Bronchial epithelial cell (primary cell): Measurements from ENCODE around the gene RBBP8NL. TPM values are rescaled to one million over a fixed set of nuclear protein-coding genes. Genes with fewer than 3 reads are reported as not detected.

ENCODE experiments used
- DNase-seq: peaks from one replicate; pipeline ENCODE4 v3.0.0-alpha.2; 2010; ENCODE audit warnings: low read depth
- FAIRE-seq: peaks from 2 replicates; lab custom pipeline; 2011; peaks lifted over from hg19 to GRCh38; lab: Jason Lieb, UNC
- H3K27me3 ChIP-seq: 2 replicates; pipeline ENCODE4 v1.5.1; 2011; ENCODE audit warnings: low read length; ENCODE audit not compliant: control insufficient read depth, insufficient read depth
- H3K36me3 ChIP-seq: 2 replicates; pipeline ENCODE4 v1.5.1; 2011; ENCODE audit warnings: low read length; ENCODE audit not compliant: control insufficient read depth, insufficient read depth
- H3K4me3 ChIP-seq: 2 replicates; pipeline ENCODE4 v1.5.1; 2011; ENCODE audit warnings: mild to moderate bottlenecking, low read depth, low read length, control low read depth
- CTCF ChIP-seq: IDR thresholded peaks from 2 replicates; pipeline ENCODE4 v1.5.1; 2011; ENCODE audit warnings: mild to moderate bottlenecking, moderate library complexity, low read length, control low read depth, inconsistent platforms; ENCODE audit not compliant: insufficient read depth, severe bottlenecking
- total RNA-seq: library from RNA; depleted of rRNA; stranded (reverse); fragments of >200 nt; gene quantifications from 2 replicates; pipeline ENCODE4 v1.2.1, GENCODE V29; 2014

Gene RBBP8NL
- total RNA-seq, 1 donor from 2014 or later = under 0.01 TPM

DNA sequence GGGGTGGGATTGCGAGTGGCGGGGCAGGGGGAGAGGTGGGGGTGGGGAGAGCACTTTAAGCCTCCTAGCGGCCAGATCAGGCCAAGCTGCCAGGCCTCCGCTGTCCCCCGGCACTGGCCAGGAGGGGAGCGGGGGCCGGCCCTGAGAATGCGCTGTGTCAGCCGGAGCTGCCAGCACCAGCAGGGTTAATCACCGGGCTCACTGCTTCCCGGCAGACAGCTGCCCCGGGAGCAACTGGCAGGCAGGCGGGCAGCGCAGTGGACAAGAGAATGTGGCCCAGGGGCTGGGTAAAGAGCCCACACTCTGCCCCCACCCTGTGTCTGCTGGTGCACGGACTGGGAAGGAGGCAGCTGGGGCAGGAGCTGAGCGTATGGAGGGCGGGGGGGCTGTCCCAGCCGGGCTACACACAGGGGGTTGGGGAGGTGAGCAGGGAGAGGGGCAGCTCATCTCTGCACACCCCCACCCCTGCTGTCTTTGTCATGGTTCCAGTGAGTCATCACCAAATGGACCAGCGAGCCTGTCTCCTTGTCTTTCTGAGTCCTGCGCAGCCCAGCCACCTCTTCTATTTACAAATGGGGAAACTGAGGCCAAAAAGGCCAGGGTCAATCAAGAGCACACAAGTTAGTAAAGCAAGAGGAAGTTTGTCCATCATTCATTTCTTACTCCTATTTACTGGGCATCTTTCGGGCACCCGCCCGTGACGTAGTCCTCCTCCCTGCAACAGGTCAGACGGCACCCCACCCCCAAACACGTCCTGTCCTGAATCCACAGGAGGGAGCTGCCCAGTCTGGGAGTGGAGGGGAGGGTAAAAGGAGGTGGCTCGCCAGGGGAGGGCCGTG, 58.1 kb downstream of the RBBP8NL start:
- H3K27me3 ChIP-seq = no peaks in the 10 kb centered on the region
- peak; percentile 34 for TF ChIP-seq CTCF
- H3K4me3 ChIP-seq = peak overlapping the region; percentile 18
- FAIRE-seq = no peak
- peaks cover 7% of the 10 kb centered on the region for H3K36me3 ChIP-seq
- peak; percentile 57 for DNase-seq

- Histone ChIP-seq H3K36me3 (peaks cover 10% of the 10 kb centered on the region), H3K4me3 (peak overlapping the region; percentile 18), H3K27me3 (no peaks in the 10 kb centered on the region)
- FAIRE-seq = no peak
- TF ChIP-seq CTCF = no peak
- no peak for DNase-seq
Measured at GRCh38 chr20:62368392-62368975, 58.9 kb downstream of the RBBP8NL start.

DNA sequence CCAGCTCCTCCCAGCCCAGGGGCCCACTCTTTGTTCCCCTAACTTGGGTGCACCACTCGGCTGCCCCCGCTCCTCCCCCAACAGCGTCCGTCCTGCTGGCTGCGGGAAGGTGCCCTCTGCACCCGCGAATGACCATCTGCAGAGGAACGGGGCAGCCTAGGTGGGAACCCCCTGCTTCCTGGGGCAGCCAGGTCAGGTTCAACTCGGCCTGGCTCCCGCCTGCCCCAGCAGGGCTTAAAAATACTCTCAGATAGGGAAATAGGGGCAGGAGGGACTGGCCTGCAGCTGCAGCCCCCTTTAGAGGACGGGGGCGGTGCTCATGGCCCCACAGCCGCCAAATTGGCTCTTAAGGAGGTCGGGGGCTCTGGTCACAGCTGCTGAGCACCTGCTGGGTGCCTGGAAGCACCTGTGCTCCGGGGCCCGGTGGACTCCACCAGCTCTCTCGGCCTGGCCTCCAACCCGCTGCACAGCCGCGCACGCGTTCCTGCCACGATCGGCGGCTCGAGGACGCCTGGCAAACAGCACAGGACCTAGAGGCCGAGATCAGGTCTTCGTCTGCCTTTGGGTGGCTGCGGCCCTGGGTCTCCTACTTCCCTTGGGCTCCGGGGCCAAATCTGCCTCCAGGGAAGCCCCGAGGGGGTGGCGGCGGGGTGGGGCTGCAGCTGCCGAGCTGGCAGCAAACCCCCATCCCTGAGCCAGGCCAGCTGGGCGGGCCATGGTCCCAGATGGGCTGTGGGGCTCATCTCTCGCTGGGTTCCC, 59.5 kb downstream of the RBBP8NL start:
- no peak for TF ChIP-seq CTCF
- FAIRE-seq (no peak), DNase-seq (no peak)
- Histone ChIP-seq H3K36me3 (peaks cover 16% of the 10 kb centered on the region), H3K4me3 (peak overlapping the region; percentile 90), H3K27me3 (no peaks in the 10 kb centered on the region)

- no peak for DNase-seq
- TF ChIP-seq CTCF = no peak
- peak within 1 kb of the TSS; percentile 90 for H3K4me3 ChIP-seq
- peaks cover 19% of the 10 kb centered on the region for H3K36me3 ChIP-seq
- FAIRE-seq = no peak
- no peaks in the 10 kb centered on the region for H3K27me3 ChIP-seq
Measured at GRCh38 chr20:62367136-62367632, 60.2 kb downstream of the RBBP8NL start, which contains the start of gene LAMA5. Gene LAMA5, minus strand, starts transcription at chr20:62367312. Its CDS starts 67 bp downstream, at chr20:62367245.

GRCh38 chr20:62366370-62367135, 60.8 kb downstream of the RBBP8NL start:
- H3K36me3 ChIP-seq = peaks cover 20% of the 10 kb centered on the region
- peak overlapping the region; percentile 90 for H3K4me3 ChIP-seq
- FAIRE-seq (no peak), DNase-seq (no peak)
- no peak for TF ChIP-seq CTCF
- no peaks in the 10 kb centered on the region for H3K27me3 ChIP-seq
